K562 (cell line): ENCODE measurements around the gene PPM1N. TPM values are rescaled to one million over a fixed set of nuclear protein-coding genes. Genes with fewer than 3 reads are reported as not detected.

ENCODE experiments used
- BHLHE40 ChIP-seq: IDR thresholded peaks from 2 replicates; pipeline ENCODE4 v1.6.1; 2011; ENCODE audit warnings: low read length, improper control_type of control experiment
- C11orf30 ChIP-seq: fragments of 450-650 bp; IDR thresholded peaks from 2 replicates; pipeline ENCODE4 v1.6.1; 2016; ENCODE audit warnings: low read depth, mild to moderate bottlenecking
- CC2D1A ChIP-seq: fragments of 450-650 bp; IDR thresholded peaks from 2 replicates; pipeline ENCODE4 v1.6.1; 2017; ENCODE audit warnings: mild to moderate bottlenecking
- DPF2 ChIP-seq: fragments of 450-650 bp; IDR thresholded peaks from 2 replicates; pipeline ENCODE4 v1.6.1; 2016
- ELK1 ChIP-seq: sonication (generic); formaldehyde crosslinking; IDR thresholded peaks from 2 replicates; pipeline ENCODE4 v1.8.1; 2022; ENCODE audit warnings: missing genetic modification reagents
- HNRNPLL ChIP-seq: fragments of 200-400 bp; formaldehyde crosslinking; IDR thresholded peaks from 2 replicates; pipeline ENCODE4 v1.6.1; 2017; ENCODE audit warnings: low read length, low read depth, mild to moderate bottlenecking; ENCODE audit not compliant: poor library complexity, severe bottlenecking
- HOXB6 ChIP-seq: fragments of 250-450 bp; sonication (Bioruptor Pico); IDR thresholded peaks from 2 replicates; pipeline ENCODE4 v1.5.1; 2022; ENCODE audit warnings: mild to moderate bottlenecking, borderline replicate concordance
- IRF9 ChIP-seq: fragments of 450-650 bp; IDR thresholded peaks from 2 replicates; pipeline ENCODE4 v1.6.1; 2016; ENCODE audit warnings: missing biosample characterization, missing genetic modification characterization
- JUN ChIP-seq, 2 experiments: sonication (generic) in 1 of 2; formaldehyde crosslinking in 1 of 2; IDR thresholded peaks; 2 replicates each; pipeline versions ENCODE4 v1.6.1 to v1.8.0; 2012 to 2022; ENCODE audit warnings: borderline replicate concordance in 2 of 2, mild to moderate bottlenecking in 2 of 2, improper control_type of control experiment in 1 of 2, low read depth in 1 of 2, low read length in 1 of 2, missing genetic modification reagents in 1 of 2
- JUNB ChIP-seq: fragments of 450-650 bp; formaldehyde crosslinking; conservative IDR thresholded peaks from 2 replicates; pipeline ENCODE4 v1.4.0; 2020; ENCODE audit warnings: mild to moderate bottlenecking
- POU5F1 ChIP-seq: fragments of 150-350 bp; IDR thresholded peaks from 2 replicates; pipeline ENCODE4 v1.6.1; 2014; ENCODE audit warnings: borderline replicate concordance, low read length, low read depth, mild to moderate bottlenecking; ENCODE audit not compliant: partially characterized antibody
- RB1 ChIP-seq: fragments of 450-650 bp; IDR thresholded peaks from 2 replicates; pipeline ENCODE4 v1.6.1; 2017; ENCODE audit warnings: low read depth, mild to moderate bottlenecking
- RBBP5 ChIP-seq: fragments of 200-600 bp; sonication (generic); IDR thresholded peaks from 2 replicates; pipeline ENCODE4 v1.6.1; 2012; ENCODE audit warnings: borderline replicate concordance, mild to moderate bottlenecking, low read length, control low read depth, inconsistent platforms; ENCODE audit not compliant: insufficient read depth, poor library complexity, severe bottlenecking
- SMAD2 ChIP-seq: fragments of 150-350 bp; IDR thresholded peaks from 2 replicates; pipeline ENCODE4 v1.6.1; 2014; ENCODE audit warnings: low read depth, mild to moderate bottlenecking, low read length
- TBL1XR1 ChIP-seq, 2 experiments: IDR thresholded peaks; 2 replicates each; pipeline ENCODE4 v1.6.1; 2012; ENCODE audit warnings: improper control_type of control experiment in 2 of 2, low read length in 2 of 2, mild to moderate bottlenecking in 1 of 2
- UBTF ChIP-seq, 2 experiments: IDR thresholded peaks; 2 replicates each; pipeline ENCODE4 v1.6.1; 2012; ENCODE audit warnings: improper control_type of control experiment in 2 of 2, low read depth in 2 of 2, low read length in 2 of 2, borderline replicate concordance in 1 of 2
- ZFPM2 ChIP-seq: fragments of 250-450 bp; sonication (Bioruptor Pico); IDR thresholded peaks from 2 replicates; pipeline ENCODE4 v1.5.1; 2022; ENCODE audit warnings: mild to moderate bottlenecking
- ZNF124 ChIP-seq: sonication (generic); formaldehyde crosslinking; IDR thresholded peaks from 2 replicates; pipeline ENCODE4 v1.8.1; 2022; ENCODE audit warnings: missing genetic modification reagents
- ZNF395 ChIP-seq: fragments of 200-800 bp; sonication (Bioruptor generic); IDR thresholded peaks from 2 replicates; pipeline ENCODE4 v1.6.1; 2017; ENCODE audit warnings: missing genetic modification characterization, missing compliant biosample characterization
- ZNF445 ChIP-seq: fragments of 250-450 bp; sonication (Bioruptor Pico); IDR thresholded peaks from 2 replicates; pipeline ENCODE4 v1.4.0; 2020; ENCODE audit warnings: low read depth, mild to moderate bottlenecking, moderate library complexity
- ZNF551 ChIP-seq: fragments of 250-450 bp; sonication (Bioruptor Pico); IDR thresholded peaks from 2 replicates; pipeline ENCODE4 v1.5.0; 2021; ENCODE audit warnings: mild to moderate bottlenecking, moderate library complexity
- ZNF699 ChIP-seq: fragments of 250-450 bp; sonication (Bioruptor Pico); IDR thresholded peaks from 2 replicates; pipeline ENCODE4 v1.8.0; 2021; ENCODE audit warnings: mild to moderate bottlenecking, moderate library complexity; ENCODE audit not compliant: insufficient replicate concordance
- polyA plus RNA-seq, 8 experiments: library from polyadenylated mRNA; depleted of rRNA in 4 of 8; stranded (reverse) in 5 of 8; unstranded in 3 of 8; fragments of >200 nt; fragmentation: Nextera tagmentation in 2 of 8; fragmentation: Illumina TruSeq in 1 of 8; extraction: Ambion mirVana in 2 of 8; extraction: Trizol in 1 of 8; gene quantifications; 2 replicates each; pipeline versions ENCODE4 v1.2.1 to v1.2.3, GENCODE V29; 2011 to 2014; ENCODE audit warnings: inconsistent platforms in 1 of 8, missing spikeins in 1 of 8
- total RNA-seq, 7 experiments: library from RNA; depleted of rRNA in 6 of 7; stranded (reverse); fragments of >200 nt in 6 of 7; fragmentation: Illumina TruSeq in 2 of 7; extraction: Trizol in 2 of 7; gene quantifications; 2 replicates each; pipeline versions ENCODE4 v1.2.1 to v1.2.3, GENCODE V29; 2011 to 2021; ENCODE audit warnings: low replicate concordance in 1 of 7

Gene PPM1N
- total and polyA plus RNA-seq, 9 of the 15 experiments (the other 6 are each of a cell fraction or from before 2014, with no cell fraction given): 4.5 to 15.6 (median 8.7) TPM

GRCh38 chr19:45506989-45507871 is 9.0 kb downstream of the PPM1N start, which contains the start of gene VASP (continued):
- TF ChIP-seq HNRNPLL (peak; percentile 27), ZNF699 (no peak), RBBP5 (peak; percentile 83), UBTF (IDR thresholded peaks at IDR 0.05; ENCODE audit: borderline replicate concordance in 1 of 2, low read depth in 2 of 2, low read length in 2 of 2) (no peak), C11orf30 (no peak), TBL1XR1 (IDR thresholded peaks at IDR 0.05; ENCODE audit: low read length in 2 of 2) (no peak), RB1 (peak; percentile 41), CC2D1A (0 out of 2 replicates have a peak, but pooled peaks have one; percentile 16), BHLHE40 (no peak), POU5F1 (no peak), IRF9 (tag) (no peak), ZNF124 (CRISPR knock-in tag) (no peak), ZFPM2 (no peak), ZNF395 (CRISPR knock-in tag) (no peak; the same call in 1 of the 2 replicates), JUN (IDR thresholded peaks at IDR 0.05; ENCODE audit: borderline replicate concordance, low read depth, low read length) (peak; percentile 71; the same call in 1 of the 2 replicates), JUN (CRISPR knock-in tag; IDR thresholded peaks at IDR 0.05; ENCODE audit: borderline replicate concordance) (no peak), HOXB6 (CRISPR knock-in tag) (no peak), JUNB (no peak), SMAD2 (no peak), ELK1 (CRISPR knock-in tag) (no peak), ZNF445 (CRISPR knock-in tag) (no peak), ZNF551 (CRISPR knock-in tag) (no peak), DPF2 (no peak)
